ENCODE data around the gene LRCH4. TPM values are rescaled to one million over a fixed set of nuclear protein-coding genes. Genes with fewer than 3 reads are reported as not detected.

LRCH4 gene
- polyA plus RNA-seq, 1 experiment = 20.0 TPM

DNA sequence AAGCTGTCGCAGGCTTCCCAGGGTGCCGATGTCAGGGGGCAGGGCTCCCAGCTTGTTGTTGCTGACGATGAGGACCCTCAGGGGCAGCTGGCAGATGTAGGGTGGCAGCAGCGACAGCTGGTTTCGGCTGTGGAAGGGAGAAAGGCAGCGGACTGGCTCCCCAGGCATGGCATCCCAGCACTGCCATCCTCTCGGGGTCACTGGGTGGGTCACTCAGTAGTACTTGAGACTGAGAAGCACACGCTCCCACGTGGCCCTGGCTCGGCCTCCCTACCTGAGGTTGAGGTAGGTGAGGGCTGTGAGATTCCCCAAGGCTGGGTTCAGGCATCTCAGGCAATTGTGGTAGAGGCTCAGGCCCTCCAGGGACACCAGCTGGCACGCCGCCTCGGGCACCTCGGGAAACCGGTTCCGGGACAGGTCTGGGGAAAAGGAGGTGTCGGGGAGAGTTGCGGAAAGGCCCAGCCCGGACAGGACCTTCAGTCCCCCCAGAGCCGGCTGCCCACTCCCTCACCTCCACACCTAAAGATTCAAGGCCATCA, 3.8 kb downstream of the LRCH4 start:
- Histone ChIP-seq H3K36me3 (ENCODE audit: control insufficient read depth, insufficient read depth, low read length) (peaks cover 31% of the 10 kb centered on the region), H3K4me3 (ENCODE audit: low read depth, low read length) (no peak overlapping the region), H3K27me3 (ENCODE audit: control insufficient read depth, insufficient read depth, low read length) (no peaks in the 10 kb centered on the region)
- no peak for TF ChIP-seq CTCF (IDR thresholded peaks at IDR 0.05; ENCODE audit: insufficient read depth, low read depth, low read length)
- POLR2A ChIA-PET = no interaction called here
- CTCF ChIA-PET = interaction anchor here (0.6 to 6.0 kb wide), 5 partner anchors 9 to 113 kb away, joined by 3 to 42 read pairs (median 4); partner anchors contain the start of gene GIGYF1
- DNase-seq (ENCODE audit: low read depth) = no peak

GRCh38 chr7:100580466-100581283, 5.3 kb downstream of the LRCH4 start:
- POLR2A ChIA-PET = no interaction called here
- CTCF ChIA-PET = interaction anchor here (1.5 kb wide), 1 partner anchor 8 kb away, joined by 3 read pairs; no protein-coding TSS in a partner anchor
- no peak for DNase-seq (ENCODE audit: low read depth)
- H3K27me3 ChIP-seq (ENCODE audit: control insufficient read depth, insufficient read depth, low read length) = no peaks in the 10 kb centered on the region
- no peak overlapping the region for H3K4me3 ChIP-seq (ENCODE audit: low read depth, low read length)
- peaks cover 41% of the 10 kb centered on the region for H3K36me3 ChIP-seq (ENCODE audit: control insufficient read depth, insufficient read depth, low read length)
- no peak for TF ChIP-seq CTCF (IDR thresholded peaks at IDR 0.05; ENCODE audit: insufficient read depth, low read depth, low read length)

DNA sequence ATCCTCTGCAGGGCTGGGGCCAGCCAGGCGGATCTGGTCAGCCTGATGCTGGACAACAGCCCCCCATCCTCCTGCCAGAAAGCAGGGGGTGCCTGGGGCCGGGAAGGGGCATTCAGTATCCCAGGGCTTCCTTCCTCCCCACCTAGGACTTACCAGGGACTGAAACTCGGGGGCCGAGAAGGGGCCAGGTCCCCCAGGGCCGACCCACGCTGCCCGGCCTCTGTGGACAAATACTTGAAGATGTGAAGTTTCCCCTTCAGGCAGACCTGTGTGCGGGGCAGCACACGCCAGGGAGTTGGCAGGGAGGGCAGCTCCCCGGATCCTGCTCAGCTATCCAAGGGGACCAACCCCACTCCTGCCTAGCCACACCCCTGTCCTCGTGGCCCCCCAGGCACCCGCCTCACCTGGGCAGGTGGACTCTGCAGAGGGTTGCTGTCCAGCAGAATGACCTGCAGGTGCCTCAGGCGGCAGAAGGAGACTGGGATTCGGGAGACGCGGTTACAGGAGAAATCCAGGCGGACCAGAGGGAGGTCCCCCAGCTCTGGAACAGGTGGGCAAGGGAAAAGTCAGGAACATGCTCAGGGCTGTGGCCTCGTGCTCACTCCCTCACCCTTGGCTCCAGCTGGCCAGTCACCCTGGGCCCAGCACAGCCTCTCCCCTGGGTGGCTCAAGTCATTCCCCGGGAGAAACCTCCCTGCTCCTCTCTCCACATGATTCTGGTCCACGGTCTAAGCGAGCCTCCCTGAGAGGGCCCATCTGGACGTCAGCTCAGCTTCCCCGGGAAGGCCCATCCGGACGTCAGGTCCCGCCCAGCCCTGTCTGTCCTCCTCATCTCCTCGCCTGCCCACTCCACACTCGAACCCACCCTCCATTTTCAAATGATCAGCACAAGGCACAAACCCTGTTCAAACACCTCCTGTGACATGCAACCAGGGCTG, 7.4 kb downstream of the LRCH4 start:
- CTCF ChIA-PET = interaction anchor here (1.0 to 2.1 kb wide), 2 partner anchors 14 to 100 kb away, joined by 3 to 9 read pairs; no protein-coding TSS in a partner anchor
- peaks cover 49% of the 10 kb centered on the region for H3K36me3 ChIP-seq (ENCODE audit: control insufficient read depth, insufficient read depth, low read length)

GRCh38 chr7:100577507-100577906, 8.4 kb downstream of the LRCH4 start:
- POLR2A ChIA-PET = no interaction called here
- H3K4me3 ChIP-seq (ENCODE audit: low read depth, low read length) = no peak overlapping the region
- TF ChIP-seq CTCF (IDR thresholded peaks at IDR 0.05; ENCODE audit: insufficient read depth, low read depth, low read length) = no peak
- peaks cover 48% of the 10 kb centered on the region for H3K36me3 ChIP-seq (ENCODE audit: control insufficient read depth, insufficient read depth, low read length)
- H3K27me3 ChIP-seq (ENCODE audit: control insufficient read depth, insufficient read depth, low read length) = no peaks in the 10 kb centered on the region
- CTCF ChIA-PET = interaction anchor here (2.1 kb wide), 1 partner anchor 13 kb away, joined by 9 read pairs; no protein-coding TSS in a partner anchor
- DNase-seq (ENCODE audit: low read depth) = no peak

More for the DNA sequence above, 7.4 kb downstream of the LRCH4 start:
- no peak overlapping the region for H3K4me3 ChIP-seq (ENCODE audit: low read depth, low read length)
- H3K27me3 ChIP-seq (ENCODE audit: control insufficient read depth, insufficient read depth, low read length) = no peaks in the 10 kb centered on the region
- TF ChIP-seq CTCF (IDR thresholded peaks at IDR 0.05; ENCODE audit: insufficient read depth, low read depth, low read length) = no peak
- DNase-seq (ENCODE audit: low read depth) = no peak
- POLR2A ChIA-PET = no interaction called here

All from BJ (cell line).